Ishikawa (cell line): ENCODE results near the gene CLTRN.

Experiments
- EGR1 ChIP-seq: IDR thresholded peaks from 2 replicates; pipeline ENCODE4 v1.6.1; 2012
- EP300 ChIP-seq: IDR thresholded peaks from 2 replicates; pipeline ENCODE4 v1.6.1; 2012; ENCODE audit warnings: borderline replicate concordance
- RAD21 ChIP-seq: IDR thresholded peaks from 2 replicates; pipeline ENCODE4 v1.6.1; 2012; ENCODE audit warnings: low read depth
- ZBTB7A ChIP-seq: IDR thresholded peaks from 2 replicates; pipeline ENCODE4 v1.6.1; 2012; ENCODE audit warnings: low read depth

DNA sequence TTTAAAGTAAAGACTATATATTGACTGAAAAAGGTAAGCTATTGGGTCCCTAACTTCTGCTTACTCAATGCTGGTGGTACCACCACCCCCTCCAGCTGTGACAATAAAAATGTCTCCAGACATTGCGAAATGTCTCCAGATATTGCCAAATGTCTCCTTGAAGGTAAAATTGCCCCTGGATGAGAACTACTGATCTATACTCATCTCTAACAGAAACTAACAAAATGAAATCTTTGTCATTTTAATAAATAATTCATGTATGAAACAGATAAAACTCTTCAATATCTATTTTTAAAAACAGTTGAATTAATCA lies 20.1 kb downstream of the CLTRN start:
- no peak for TF ChIP-seq ZBTB7A
- TF ChIP-seq EP300 = no peak
- TF ChIP-seq EGR1 = no peak
- no peak for TF ChIP-seq RAD21
